Mammary epithelial cell (primary cell): ENCODE data around the gene HSPA2.

Experiments used
- CTCF ChIP-seq, 2 donors: IDR thresholded peaks in 1 of 2; conservative IDR thresholded peaks in 1 of 2; 2 replicates each; pipeline ENCODE4 v1.5.1; 2011 to 2012; ENCODE audit warnings: inconsistent platforms in 2 of 2, low read length in 2 of 2, mild to moderate bottlenecking in 2 of 2, control low read depth in 1 of 2, low read depth in 1 of 2; ENCODE audit not compliant: insufficient read depth in 1 of 2; ENCODE audit errors: extremely low read depth in 1 of 2
- EZH2 ChIP-seq: IDR thresholded peaks from 2 replicates; pipeline ENCODE4 v1.6.1; 2012; ENCODE audit warnings: low read length, inconsistent platforms, borderline replicate concordance

DNA sequence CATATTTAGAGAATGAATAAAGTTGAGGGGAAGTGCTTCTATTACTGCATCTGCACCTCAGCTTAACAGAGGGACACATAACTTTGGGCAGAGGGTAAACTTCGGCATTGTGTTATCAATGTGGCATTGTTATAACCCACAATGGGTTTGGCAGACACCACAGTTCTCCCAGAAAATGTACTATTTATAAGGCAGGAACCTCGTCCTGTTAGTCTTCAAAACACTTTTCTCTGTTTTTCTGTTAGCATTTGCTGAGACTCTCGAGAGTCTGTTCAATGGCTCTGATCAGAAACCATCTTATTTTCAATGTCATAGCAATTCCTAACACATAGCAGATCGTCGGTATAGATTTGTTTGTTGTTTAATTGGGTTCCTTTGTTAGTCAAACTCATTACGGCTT, 23.2 kb downstream of the HSPA2 start:
- TF ChIP-seq CTCF (conservative IDR thresholded peaks at IDR 0.05 in 1 of 2, IDR thresholded peaks at IDR 0.05 in 1 of 2; ENCODE audit: extremely low read depth in 1 of 2, insufficient read depth in 1 of 2, low read depth in 1 of 2, low read length in 2 of 2) (no peak), EZH2 (no peak)
